Mesendoderm (in vitro differentiated cells): ENCODE results near the gene FBXO28.

Experiments used
- DNase-seq: peaks from one replicate; pipeline ENCODE4 v3.0.0; 2013
- H2AK5ac ChIP-seq: 2 replicates; pipeline ENCODE4 v1.6.1; 2013; ENCODE audit warnings: low read length, inconsistent platforms
- H2BK120ac ChIP-seq: 2 replicates; pipeline ENCODE4 v1.6.1; 2013; ENCODE audit warnings: low read depth, mild to moderate bottlenecking, low read length, moderate library complexity, mixed read lengths
- H2BK15ac ChIP-seq: replicated peaks from 2 replicates; pipeline ENCODE4 v1.6.1; 2013; ENCODE audit warnings: low read depth, mild to moderate bottlenecking, moderate library complexity
- H2BK5ac ChIP-seq: 2 replicates; pipeline ENCODE4 v1.6.1; 2013; ENCODE audit warnings: low read length, inconsistent platforms
- H3K18ac ChIP-seq: 2 replicates; pipeline ENCODE4 v1.6.1; 2013; ENCODE audit warnings: mild to moderate bottlenecking, low read length, mixed read lengths
- H3K23ac ChIP-seq: one replicate; pipeline ENCODE4 v1.6.1; 2013; ENCODE audit warnings: low read length
- H3K27ac ChIP-seq: 2 replicates; pipeline ENCODE4 v1.5.1; 2013; ENCODE audit warnings: low read depth, mild to moderate bottlenecking, inconsistent platforms, low read length, moderate library complexity
- H3K27me3 ChIP-seq: 2 replicates; pipeline ENCODE4 v1.6.1; 2013; ENCODE audit warnings: low read length, control low read depth, mild to moderate bottlenecking, inconsistent platforms; ENCODE audit not compliant: insufficient read depth, poor library complexity
- H3K36me3 ChIP-seq: 2 replicates; pipeline ENCODE4 v1.6.1; 2013; ENCODE audit warnings: low read length, inconsistent platforms; ENCODE audit not compliant: control insufficient read depth, insufficient read depth
- H3K4ac ChIP-seq: one replicate; pipeline ENCODE4 v1.6.1; 2013; ENCODE audit warnings: low read depth, mild to moderate bottlenecking, low read length, moderate library complexity
- H3K4me1 ChIP-seq: 2 replicates; pipeline ENCODE4 v1.6.1; 2013; ENCODE audit warnings: low read depth, low read length, inconsistent platforms; ENCODE audit not compliant: control insufficient read depth
- H3K4me2 ChIP-seq: 2 replicates; pipeline ENCODE4 v1.6.1; 2013; ENCODE audit warnings: low read length
- H3K4me3 ChIP-seq: 2 replicates; pipeline ENCODE4 v1.5.1; 2013; ENCODE audit warnings: mild to moderate bottlenecking, low read length
- H3K56ac ChIP-seq: one replicate; pipeline ENCODE4 v1.6.1; 2013; ENCODE audit warnings: low read length
- H3K79me1 ChIP-seq: 2 replicates; pipeline ENCODE4 v1.6.1; 2013; ENCODE audit warnings: low read length, inconsistent platforms
- H3K79me2 ChIP-seq: 2 replicates; pipeline ENCODE4 v1.6.1; 2013; ENCODE audit warnings: mild to moderate bottlenecking, low read length; ENCODE audit not compliant: control insufficient read depth, insufficient read depth
- H3K9ac ChIP-seq: 2 replicates; pipeline ENCODE4 v1.6.1; 2013; ENCODE audit warnings: low read length, inconsistent platforms
- H4K5ac ChIP-seq: one replicate; pipeline ENCODE4 v1.6.1; 2013; ENCODE audit warnings: low read length
- H4K8ac ChIP-seq: one replicate; pipeline ENCODE4 v1.6.1; 2013; ENCODE audit warnings: low read depth, mild to moderate bottlenecking, control low read depth, low read length, moderate library complexity
- WGBS: extraction: QIAGEN DNeasy Blood & Tissue Kit; methylation state at CpG from one replicate; pipeline ENCODE4 v1.1.7; 2013; ENCODE audit warnings: low lambda C conversion rate, missing lambda C conversion rate; ENCODE audit not compliant: insufficient coverage; ENCODE audit errors: extremely low coverage; 5-methylcytosine and 5-hydroxymethylcytosine counted together

Gene FBXO28

DNA sequence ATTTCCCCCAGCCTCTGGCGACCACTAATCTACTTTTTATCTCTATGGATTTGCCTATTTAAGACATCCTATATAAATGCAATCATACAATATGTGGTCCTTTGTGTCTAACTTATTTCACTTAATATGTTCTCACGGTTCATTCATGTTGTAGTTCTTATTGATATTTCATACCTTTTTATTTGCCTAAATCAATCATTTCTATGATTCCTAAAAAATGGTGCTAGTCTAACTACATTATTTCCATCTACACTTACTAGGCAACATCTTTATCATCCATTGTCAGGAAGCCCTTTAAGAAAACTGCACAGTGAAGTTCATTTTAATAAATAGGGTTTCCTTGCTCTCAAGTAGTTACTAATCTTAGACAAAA is 380 bp upstream of the FBXO28 start:
- no peaks in the 10 kb centered on the region for H3K4me1 ChIP-seq
- no peak overlapping the region for H3K56ac ChIP-seq
- H3K4ac ChIP-seq, result no peak overlapping the region
- H3K79me1 ChIP-seq, result no peaks in the 10 kb centered on the region
- no peak overlapping the region for H2AK5ac ChIP-seq
- no CpG with 5 or more reads among the region's 2 CpGs for WGBS
- H3K4me3 ChIP-seq, result no peak overlapping the region
- peaks cover 32% of the 10 kb centered on the region for H3K79me2 ChIP-seq
- no peak for DNase-seq
- H3K27me3 ChIP-seq, result no peaks in the 10 kb centered on the region
- no peak overlapping the region for H2BK15ac ChIP-seq
- H4K8ac ChIP-seq, result no peak overlapping the region
- no peak overlapping the region for H3K23ac ChIP-seq
- no peak overlapping the region for H3K9ac ChIP-seq
- H2BK120ac ChIP-seq, result no peak overlapping the region
- no peak overlapping the region for H3K27ac ChIP-seq
- no peak overlapping the region for H3K4me2 ChIP-seq
- no peak overlapping the region for H3K18ac ChIP-seq
- no peak overlapping the region for H4K5ac ChIP-seq
- no peaks in the 10 kb centered on the region for H3K36me3 ChIP-seq
- no peak overlapping the region for H2BK5ac ChIP-seq

DNA sequence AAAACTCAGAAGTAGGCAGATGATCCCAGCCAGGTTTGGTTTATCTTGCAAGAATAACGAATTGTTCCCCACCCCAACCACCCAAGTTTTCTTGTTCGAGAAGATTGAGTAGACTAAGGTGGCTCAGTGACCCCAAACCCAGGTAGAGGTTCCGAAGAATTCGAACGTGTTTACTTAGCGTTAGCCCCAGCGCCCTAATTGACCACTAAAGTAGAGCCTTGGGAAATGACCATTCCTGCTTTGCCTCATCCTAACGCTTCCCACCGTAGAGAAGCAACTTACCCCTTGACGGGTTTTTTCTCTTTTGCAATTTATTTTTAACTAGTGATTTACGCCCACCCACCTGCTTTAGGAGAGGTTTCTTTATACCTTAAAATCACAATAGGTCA is 870 bp downstream of the FBXO28 start:
- Histone ChIP-seq H2BK15ac (no peak overlapping the region), H3K4ac (no peak overlapping the region), H3K27ac (no peak overlapping the region), H4K5ac (no peak overlapping the region), H3K79me1 (no peaks in the 10 kb centered on the region), H3K4me2 (peak overlapping the region; percentile 89), H2BK5ac (no peak overlapping the region), H3K9ac (peak overlapping the region; percentile 96), H3K56ac (peak overlapping the region; percentile 97), H3K36me3 (no peaks in the 10 kb centered on the region), H3K23ac (no peak overlapping the region), H3K4me3 (peak overlapping the region; percentile 98), H2BK120ac (no peak overlapping the region), H3K79me2 (peaks cover 40% of the 10 kb centered on the region), H4K8ac (no peak overlapping the region), H3K27me3 (no peaks in the 10 kb centered on the region), H3K4me1 (no peaks in the 10 kb centered on the region), H3K18ac (no peak overlapping the region), H2AK5ac (no peak overlapping the region)
- no CpG with 5 or more reads among the region's 11 CpGs for WGBS
- no peak for DNase-seq

DNA sequence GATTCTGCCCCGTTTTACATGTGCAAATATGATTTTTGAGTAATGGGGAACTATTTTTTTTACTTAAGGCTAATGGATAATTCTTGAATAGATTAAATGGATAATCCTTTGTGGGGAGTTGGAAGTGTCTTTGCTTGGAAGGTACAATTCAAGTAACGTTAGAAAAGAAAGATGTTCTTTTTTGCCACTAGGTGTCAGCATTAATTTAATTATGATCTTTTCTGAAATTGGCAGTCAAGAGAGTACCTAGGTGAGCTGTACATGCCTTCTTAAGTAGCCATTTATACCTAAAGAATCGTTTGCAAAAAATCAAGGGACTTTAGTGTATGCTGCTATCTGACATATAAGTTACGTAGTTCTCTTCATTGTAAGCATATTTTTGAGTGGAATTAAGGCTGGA is 2.2 kb downstream of the FBXO28 start:
- no CpG with 5 or more reads among the region's 4 CpGs for WGBS
- no peak overlapping the region for H2BK120ac ChIP-seq
- H3K79me1 ChIP-seq, result no peaks in the 10 kb centered on the region
- H3K9ac ChIP-seq, result no peak overlapping the region
- H3K4me3 ChIP-seq, result no peak overlapping the region
- no peak overlapping the region for H3K18ac ChIP-seq
- H2AK5ac ChIP-seq, result no peak overlapping the region
- H3K56ac ChIP-seq, result no peak overlapping the region
- H3K79me2 ChIP-seq, result peaks cover 40% of the 10 kb centered on the region
- H3K4me1 ChIP-seq, result no peaks in the 10 kb centered on the region
- no peak overlapping the region for H3K27ac ChIP-seq
- no peaks in the 10 kb centered on the region for H3K36me3 ChIP-seq
- H3K4ac ChIP-seq, result no peak overlapping the region
- H3K4me2 ChIP-seq, result no peak overlapping the region
- H2BK5ac ChIP-seq, result no peak overlapping the region
- H4K8ac ChIP-seq, result no peak overlapping the region
- no peaks in the 10 kb centered on the region for H3K27me3 ChIP-seq
- DNase-seq, result peak; percentile 68
- no peak overlapping the region for H3K23ac ChIP-seq
- no peak overlapping the region for H2BK15ac ChIP-seq
- H4K5ac ChIP-seq, result no peak overlapping the region

DNA sequence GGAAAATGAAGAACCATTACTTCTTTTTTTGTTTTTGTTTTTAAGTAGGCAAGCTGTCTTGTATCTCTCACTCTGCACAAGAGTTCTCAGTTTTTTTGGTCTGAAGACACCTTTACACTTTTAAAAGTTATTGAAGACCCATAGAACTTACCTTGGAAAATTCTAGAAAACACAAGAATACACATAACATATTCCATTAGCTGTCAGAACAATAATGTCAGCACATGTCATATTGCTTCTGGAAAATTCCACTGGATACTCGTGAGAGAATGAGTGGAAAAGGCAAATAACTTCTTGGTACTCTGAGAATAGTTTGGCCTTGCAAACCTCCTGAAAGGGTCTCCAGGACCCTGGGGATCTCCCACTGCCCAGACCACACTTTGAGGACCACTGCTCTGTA is 4.8 kb downstream of the FBXO28 start:
- H3K27me3 ChIP-seq, result no peaks in the 10 kb centered on the region
- H3K36me3 ChIP-seq, result no peaks in the 10 kb centered on the region
- H4K5ac ChIP-seq, result no peak overlapping the region
- H3K79me1 ChIP-seq, result peaks cover 2% of the 10 kb centered on the region
- WGBS, result no CpG with 5 or more reads among the region's 1 CpG
- no peak overlapping the region for H3K23ac ChIP-seq
- H2BK15ac ChIP-seq, result no peak overlapping the region
- no peak overlapping the region for H3K4me3 ChIP-seq
- no peak overlapping the region for H4K8ac ChIP-seq
- peaks cover 47% of the 10 kb centered on the region for H3K79me2 ChIP-seq
- H3K18ac ChIP-seq, result no peak overlapping the region
- no peak overlapping the region for H2BK120ac ChIP-seq
- no peak overlapping the region for H3K4me2 ChIP-seq
- no peaks in the 10 kb centered on the region for H3K4me1 ChIP-seq
- no peak overlapping the region for H3K27ac ChIP-seq
- no peak overlapping the region for H2BK5ac ChIP-seq
- H2AK5ac ChIP-seq, result no peak overlapping the region
- H3K56ac ChIP-seq, result no peak overlapping the region
- no peak overlapping the region for H3K9ac ChIP-seq
- no peak overlapping the region for H3K4ac ChIP-seq
- no peak for DNase-seq

- H3K4me1 ChIP-seq, result no peaks in the 10 kb centered on the region
- H2AK5ac ChIP-seq, result no peak overlapping the region
- no peak overlapping the region for H3K56ac ChIP-seq
- no peak overlapping the region for H3K4me2 ChIP-seq
- no peak overlapping the region for H4K8ac ChIP-seq
- no peaks in the 10 kb centered on the region for H3K27me3 ChIP-seq
- H2BK5ac ChIP-seq, result no peak overlapping the region
- no peaks in the 10 kb centered on the region for H3K36me3 ChIP-seq
- no peak overlapping the region for H3K27ac ChIP-seq
- no peak overlapping the region for H3K23ac ChIP-seq
- no peak overlapping the region for H4K5ac ChIP-seq
- no peak overlapping the region for H3K9ac ChIP-seq
- DNase-seq, result no peak
- H3K4ac ChIP-seq, result no peak overlapping the region
- no peak overlapping the region for H2BK120ac ChIP-seq
- no peak overlapping the region for H3K18ac ChIP-seq
- no CpG with 5 or more reads among the region's 4 CpGs for WGBS
- H3K79me1 ChIP-seq, result peaks cover 5% of the 10 kb centered on the region
- H2BK15ac ChIP-seq, result no peak overlapping the region
- H3K79me2 ChIP-seq, result peaks cover 28% of the 10 kb centered on the region
- H3K4me3 ChIP-seq, result no peak overlapping the region
These were observed 9.2 kb downstream of the FBXO28 start for GRCh38 chr1:224123136-224123535.

DNA sequence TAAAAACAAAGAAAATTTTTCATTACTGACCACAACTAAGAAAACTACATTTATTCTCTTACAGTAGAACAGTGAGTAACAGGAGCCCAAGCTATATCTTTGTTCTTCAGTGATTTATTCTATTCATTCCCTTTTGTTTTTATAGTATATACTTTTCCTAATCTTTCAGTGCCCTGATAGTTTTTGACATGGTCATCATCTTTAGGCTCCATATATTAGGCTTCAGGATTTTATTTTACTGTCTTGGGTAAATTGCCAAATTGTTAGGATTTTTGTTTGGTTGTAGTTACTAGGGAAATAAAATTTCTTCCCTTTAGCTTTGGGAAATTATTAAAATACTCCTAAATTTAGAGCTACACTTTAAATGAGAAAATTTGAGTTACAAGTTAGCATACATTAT is 10.3 kb downstream of the FBXO28 start:
- Histone ChIP-seq H3K79me2 (peaks cover 27% of the 10 kb centered on the region), H3K4me2 (no peak overlapping the region), H4K8ac (no peak overlapping the region), H3K27ac (no peak overlapping the region), H4K5ac (no peak overlapping the region), H2AK5ac (no peak overlapping the region), H3K56ac (no peak overlapping the region), H3K27me3 (no peaks in the 10 kb centered on the region), H2BK120ac (no peak overlapping the region), H3K18ac (no peak overlapping the region), H2BK15ac (no peak overlapping the region), H3K23ac (no peak overlapping the region), H3K4ac (no peak overlapping the region), H3K4me1 (no peaks in the 10 kb centered on the region), H3K9ac (no peak overlapping the region), H3K4me3 (no peak overlapping the region), H2BK5ac (no peak overlapping the region), H3K79me1 (peaks cover 5% of the 10 kb centered on the region), H3K36me3 (no peaks in the 10 kb centered on the region)
- DNase-seq, result no peak
